Activated effector memory CD4-positive, alpha-beta T cell treated with anti-CD3 and anti-CD28 coated beads, Interleukin-2, amount 50 U/mL, for 16 hours (primary cell): Measurements from ENCODE around the gene SEC16B.

ENCODE experiments used
- DNase-seq: peaks from one replicate; pipeline ENCODE4 v3.0.0-alpha.2; 2020

The SEC16B gene

DNA sequence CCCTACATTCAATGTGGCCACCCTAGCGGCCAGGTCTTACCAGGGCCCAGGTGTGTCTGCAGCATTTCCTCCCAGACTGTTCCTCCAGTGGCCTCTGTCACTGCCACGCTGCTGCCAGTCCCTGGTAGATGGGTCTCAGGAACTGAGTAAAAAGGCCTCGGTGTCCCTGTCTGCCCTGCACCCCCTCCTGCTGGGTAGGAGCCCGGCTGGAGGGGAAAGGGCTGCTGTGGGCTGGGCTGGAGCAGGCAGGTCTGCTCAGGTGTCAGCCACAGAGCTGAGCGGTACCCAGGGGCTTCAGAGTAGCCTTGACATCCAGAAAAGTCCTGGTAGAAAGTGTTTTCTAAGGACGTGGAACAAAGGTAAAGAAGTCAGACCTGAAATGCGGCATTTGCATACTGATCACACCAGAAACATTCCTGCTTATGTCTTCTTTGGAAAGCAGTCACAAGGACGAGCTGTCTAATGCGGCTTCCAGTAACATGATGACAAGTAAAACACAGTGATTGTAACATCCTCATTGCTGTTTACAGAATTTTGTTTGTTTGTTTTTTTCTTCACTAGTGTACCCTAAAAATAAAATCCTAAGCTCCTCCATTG is 32.6 kb downstream of the SEC16B start:
- DNase-seq: no peak

DNA sequence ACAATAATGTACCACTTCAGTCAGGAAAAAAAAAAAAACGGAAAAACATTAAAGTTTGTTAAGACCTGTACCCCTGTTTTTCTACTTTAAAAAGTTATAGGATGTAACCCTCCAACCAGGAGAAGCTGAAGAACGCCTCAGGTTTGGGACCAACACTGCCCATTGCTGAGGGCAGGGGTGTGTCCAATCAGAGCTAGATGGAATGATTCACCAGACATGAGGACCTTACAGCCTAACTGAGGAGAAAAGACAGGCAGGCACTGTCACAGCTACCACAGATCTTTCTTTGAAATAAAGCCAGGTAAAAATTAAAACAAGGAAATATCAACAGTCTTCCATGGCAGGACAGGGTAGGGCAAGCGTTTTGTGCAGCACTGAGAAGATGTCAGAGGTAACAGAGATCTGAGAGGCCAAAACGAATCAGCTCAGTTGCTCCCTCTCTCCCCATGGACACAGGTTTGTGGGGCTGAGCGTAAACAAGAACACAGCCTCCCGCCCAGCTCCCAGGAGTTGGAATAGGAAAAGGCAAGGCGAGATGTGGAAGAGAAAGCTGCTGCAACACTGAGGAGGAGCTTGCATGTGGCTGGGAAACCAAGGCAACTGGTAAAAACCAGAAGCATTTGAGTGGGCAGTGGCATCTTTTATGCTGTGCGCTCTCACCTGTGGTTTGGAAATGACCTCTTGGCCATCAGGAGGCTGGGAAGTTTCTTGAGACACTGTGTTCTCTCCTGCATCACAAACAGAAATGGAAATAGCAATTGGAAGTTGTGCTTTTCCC is 34.0 kb downstream of the SEC16B start:
- no peak for DNase-seq

DNA sequence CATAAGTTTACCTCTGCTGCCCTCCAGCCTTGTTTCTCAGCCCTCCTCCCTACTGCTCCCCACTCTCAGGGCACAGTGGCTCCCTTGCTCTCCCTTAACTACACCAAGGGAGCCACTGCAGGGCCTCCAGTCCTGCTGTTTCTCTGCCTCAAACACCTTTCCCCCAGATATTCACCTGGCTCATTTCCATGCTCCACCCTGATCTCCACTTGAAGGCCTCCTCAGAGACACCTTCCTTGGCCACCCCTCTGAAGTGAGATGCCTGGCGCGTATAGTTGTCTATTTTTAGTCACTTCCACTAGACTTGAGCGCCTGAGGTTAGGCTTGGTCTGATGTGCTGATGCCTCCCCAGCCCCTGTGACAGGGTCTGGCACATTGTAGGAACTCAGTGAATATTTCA is 34.9 kb downstream of the SEC16B start:
- DNase-seq: no peak

DNA sequence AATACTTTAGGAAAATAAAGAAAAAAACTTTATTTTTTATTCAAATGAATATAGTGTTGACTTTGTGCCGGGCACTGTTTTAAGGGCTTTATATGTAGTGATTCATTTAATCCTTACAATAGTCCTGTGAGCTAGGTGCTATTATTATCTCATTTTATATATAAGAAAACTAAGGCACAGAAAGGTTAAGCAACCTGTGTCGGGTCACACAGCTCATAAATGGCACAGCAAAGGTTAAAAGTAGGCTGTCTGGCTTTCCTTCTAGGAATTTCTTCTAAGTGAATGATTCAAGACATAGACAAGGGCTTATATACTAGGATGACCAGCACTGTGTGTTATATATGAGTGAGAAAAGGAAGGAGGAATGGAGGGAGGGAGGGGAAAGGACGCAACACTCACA is 35.4 kb downstream of the SEC16B start:
- no peak for DNase-seq

DNA sequence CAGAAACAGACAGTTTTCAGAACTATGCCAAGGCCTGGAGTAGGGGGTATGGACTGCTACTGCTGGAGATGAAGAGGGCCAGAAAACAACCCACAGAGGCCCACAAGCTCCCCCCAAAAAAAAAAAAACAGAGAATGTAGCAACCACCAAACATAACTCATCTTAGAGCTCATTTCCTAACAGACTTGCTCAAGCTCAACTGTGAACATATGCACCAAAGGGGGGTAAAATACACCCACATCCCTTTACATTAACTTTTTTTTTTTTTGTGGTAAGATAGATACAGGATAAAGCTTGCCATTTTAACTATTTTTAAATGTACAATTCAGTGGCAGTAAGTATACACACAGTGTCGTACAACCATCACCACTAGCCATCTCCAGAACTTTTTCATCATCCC is 36.0 kb downstream of the SEC16B start:
- DNase-seq: no peak

DNA sequence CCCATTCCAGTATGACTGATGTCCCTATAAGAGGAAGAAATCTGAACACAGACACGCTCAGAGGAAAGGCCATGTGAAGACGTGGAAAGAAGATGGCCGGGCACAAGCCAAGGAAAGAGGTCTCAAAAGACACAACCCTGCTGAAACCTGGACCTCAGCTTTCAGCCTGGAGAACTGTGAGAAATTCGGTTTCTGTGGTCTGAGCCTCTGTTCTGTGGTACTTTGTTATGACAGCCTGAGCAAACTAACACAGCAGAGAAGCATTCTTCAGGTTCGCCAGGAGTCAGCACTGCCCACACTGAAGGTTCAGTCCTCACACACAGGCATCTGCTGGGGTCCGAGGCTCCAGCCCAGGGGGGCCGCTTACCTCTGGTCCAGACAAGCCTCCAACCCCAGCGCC is 37.7 kb downstream of the SEC16B start:
- no peak for DNase-seq

DNA sequence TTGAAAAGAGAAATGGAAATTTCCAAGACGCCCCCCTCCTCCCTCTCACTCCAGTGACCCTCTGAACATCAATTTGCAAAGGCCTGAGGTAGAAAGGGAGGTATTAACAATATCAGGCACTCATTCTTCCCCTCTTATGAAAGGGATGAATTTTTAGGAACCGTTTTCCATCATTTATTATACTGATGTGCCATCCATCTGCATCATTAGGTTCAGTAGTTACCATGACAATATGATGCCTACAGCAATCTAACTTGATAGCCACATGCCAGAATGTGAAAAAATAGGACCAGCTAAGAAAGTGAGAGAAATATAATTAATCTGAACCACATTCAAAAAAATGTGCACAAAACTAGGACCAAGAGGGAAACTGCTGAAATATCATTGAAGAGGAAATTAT is 40.9 kb downstream of the SEC16B start:
- DNase-seq: no peak

DNA sequence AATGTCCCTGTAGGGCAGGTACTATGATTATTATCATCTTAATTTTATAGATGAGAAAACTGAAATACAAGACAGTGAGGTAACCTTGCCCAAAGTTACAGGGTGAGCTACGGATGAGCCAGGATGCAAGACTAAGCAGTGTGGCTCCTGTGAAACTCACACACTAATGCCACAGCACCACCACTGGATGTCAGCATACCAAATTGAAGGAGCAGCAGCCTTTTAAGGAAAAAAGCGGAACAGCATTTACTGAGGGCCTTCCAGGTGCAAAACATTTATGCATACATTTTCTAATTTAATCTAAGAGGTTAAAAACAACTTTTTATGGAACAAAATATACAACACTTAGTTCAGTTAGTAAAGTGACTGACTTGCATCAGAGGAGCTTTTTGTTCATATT is 41.7 kb downstream of the SEC16B start:
- no peak for DNase-seq

DNA sequence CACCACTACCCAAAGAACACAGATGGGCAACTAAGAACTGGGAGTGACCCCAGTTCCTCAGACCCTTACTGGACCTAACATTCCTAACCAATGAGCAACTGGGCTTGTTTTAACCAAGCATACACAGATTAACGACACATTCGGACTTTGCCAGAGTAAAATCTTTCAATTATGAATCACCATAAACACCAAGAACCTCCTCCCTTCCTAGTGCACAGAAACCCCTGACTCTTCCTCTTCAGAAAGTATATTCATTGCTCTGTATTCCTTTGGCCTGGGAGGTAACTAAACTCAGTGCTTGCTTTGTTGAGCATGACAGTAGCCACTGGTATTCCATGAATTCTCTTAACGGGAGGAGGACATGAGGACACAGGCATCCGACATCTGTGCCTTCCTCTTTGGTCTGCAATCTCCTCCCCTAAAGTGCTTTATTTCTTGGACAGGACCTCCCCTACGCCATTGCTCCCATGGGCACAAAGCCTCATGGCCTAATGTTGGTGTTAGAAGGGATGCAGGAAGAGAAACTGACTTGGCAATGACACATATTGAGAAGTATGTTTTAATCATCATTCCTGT is 42.7 kb downstream of the SEC16B start:
- no peak for DNase-seq

DNA sequence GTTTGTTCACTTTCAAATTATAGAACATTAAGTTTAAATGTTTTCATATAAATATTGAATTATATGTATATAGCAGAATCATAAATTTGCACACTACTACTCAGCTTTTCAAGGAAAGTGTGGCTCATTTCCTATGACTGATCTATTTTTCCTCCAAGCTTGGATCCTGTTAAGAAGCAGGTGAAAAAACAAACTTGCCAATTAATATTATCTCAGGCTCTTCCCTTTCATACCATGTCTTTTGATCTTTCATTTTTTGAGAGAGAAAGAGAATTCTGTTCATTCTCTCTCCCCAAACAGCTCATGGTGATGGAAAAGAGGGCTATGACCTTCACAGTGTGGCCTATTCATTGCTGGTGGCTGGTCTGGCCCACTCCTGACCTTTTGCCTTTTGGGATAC is 43.7 kb downstream of the SEC16B start:
- DNase-seq: no peak

DNA sequence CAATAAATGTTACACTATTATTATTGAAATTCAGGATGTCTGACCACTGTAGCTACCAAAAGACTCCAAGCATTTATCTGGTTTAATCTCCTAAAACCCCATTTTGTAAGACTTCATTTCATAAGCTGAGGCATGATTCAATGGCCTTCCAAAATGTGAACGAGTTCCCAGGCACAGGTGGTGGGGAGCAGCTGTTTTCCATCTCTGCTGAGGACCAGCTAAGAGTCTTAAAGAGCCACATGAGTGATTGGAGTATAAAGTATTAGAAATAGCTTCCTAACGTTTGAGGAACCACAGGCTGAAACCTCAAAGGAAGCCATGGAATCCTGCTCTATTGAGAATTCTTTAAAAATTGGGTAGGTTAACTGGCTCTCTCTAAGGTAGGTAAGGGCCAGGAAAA is 44.9 kb downstream of the SEC16B start:
- DNase-seq: no peak

DNA sequence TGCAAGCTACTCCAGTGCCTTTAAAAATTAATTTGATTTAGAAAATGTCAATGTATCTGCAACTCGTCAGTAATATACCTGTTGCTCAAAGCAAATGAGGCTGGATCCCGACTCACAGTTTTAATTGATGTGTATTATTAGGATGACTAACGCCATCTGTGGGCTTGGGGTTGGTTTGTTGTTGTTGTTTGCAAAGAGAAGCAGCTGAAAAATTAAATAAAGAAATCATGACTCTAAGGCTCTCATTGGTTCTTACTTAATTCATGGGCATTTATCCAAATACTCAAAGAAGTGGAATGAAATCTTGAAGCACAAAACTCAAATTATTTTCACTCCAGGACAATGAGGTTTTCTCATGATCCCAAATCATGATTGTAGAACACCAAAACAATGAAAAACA is 46.4 kb downstream of the SEC16B start:
- DNase-seq: no peak

DNA sequence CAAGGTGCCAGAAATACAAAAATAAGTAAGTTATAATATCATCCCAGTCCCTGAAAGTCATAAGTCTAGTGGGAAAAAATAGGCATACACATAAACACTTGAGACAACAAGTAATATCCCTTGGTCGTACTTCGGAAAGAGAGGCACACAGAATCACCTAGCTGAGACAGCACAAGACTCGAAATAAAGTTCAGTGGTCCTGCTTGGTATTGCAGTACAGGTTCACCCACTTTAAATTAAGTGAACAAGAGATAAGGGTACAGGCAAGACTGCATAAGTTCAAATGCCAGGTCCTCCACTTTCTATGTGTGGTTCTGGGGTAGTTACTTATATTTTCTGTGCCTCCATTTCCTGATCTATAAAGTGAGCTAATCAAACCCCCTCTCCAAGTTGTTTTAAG is 47.6 kb downstream of the SEC16B start:
- DNase-seq: no peak

DNA sequence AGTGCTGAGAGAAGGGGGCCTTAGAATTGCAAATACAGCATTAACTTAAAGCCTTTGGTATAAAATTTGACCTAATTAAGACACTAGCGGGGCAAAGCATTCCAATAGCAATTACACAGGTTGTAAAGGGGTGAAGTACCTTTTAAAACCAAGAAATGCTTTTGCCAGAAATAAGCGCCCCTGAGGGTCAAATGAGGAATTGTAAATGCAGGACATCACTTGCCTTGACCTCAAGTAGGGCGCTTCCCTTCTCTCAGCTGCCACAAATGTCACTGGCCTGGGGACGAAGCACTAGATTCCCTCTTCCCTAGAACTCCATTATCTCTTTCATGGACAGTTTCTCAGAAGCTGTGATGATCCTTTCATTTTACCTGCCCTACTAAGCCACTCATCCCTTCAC is 48.3 kb downstream of the SEC16B start:
- DNase-seq: no peak

DNA sequence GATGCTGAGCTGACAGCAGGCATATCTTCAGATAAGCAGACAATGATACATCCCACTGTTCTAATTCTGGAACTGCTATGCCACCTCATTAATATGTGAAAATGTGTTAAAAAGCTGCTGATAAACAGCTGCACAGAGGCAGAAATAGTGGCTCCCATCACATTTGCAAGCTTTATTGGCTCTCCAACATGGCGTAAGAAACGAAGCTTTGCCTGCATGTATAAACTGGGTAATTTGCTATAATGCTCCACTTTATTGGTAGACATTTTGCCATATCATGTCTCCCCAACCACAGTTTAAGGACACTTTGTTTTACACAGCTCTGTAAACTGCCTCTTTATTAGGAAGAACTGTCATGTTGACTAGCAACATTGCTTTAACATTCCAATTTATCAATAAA is 49.8 kb downstream of the SEC16B start:
- DNase-seq: no peak

DNA sequence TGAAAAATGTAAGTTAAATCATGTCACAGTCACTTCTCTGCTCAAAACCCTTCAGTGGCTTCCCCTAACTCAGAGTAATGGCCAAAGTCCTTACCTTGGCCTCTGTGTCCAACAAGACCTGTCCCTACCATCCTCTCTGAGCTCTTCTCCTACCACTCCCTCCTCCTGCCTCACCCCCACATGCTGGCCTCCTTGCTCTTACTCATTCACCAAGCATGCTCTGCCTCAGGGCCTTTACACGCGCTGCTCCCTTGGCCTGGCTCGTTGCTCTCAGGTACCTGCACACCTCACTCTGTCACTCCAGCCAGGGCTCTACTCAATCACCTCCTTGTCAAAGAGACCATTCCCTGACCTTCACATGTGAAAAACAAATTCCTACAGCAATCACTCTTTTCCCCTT is 54.2 kb downstream of the SEC16B start:
- DNase-seq: no peak

DNA sequence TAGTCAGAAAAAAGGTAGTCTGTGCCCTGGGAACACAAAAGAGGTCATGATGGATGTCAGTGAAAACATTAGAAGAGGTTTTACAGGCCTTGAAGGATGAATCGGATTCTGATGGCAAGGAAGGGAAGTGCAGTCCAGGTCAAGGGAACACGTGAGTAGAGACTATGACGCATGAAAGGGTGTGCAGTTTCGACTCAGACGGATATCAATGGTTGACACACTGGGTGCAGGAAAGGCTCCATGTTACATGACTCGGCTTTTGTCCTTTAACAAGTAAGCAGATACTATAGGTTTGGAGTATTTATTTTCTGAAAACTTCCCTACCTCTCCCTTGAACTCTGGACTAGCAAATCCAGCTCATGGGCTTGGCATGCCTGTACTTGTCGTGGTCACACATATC is 55.3 kb downstream of the SEC16B start:
- DNase-seq: no peak

DNA sequence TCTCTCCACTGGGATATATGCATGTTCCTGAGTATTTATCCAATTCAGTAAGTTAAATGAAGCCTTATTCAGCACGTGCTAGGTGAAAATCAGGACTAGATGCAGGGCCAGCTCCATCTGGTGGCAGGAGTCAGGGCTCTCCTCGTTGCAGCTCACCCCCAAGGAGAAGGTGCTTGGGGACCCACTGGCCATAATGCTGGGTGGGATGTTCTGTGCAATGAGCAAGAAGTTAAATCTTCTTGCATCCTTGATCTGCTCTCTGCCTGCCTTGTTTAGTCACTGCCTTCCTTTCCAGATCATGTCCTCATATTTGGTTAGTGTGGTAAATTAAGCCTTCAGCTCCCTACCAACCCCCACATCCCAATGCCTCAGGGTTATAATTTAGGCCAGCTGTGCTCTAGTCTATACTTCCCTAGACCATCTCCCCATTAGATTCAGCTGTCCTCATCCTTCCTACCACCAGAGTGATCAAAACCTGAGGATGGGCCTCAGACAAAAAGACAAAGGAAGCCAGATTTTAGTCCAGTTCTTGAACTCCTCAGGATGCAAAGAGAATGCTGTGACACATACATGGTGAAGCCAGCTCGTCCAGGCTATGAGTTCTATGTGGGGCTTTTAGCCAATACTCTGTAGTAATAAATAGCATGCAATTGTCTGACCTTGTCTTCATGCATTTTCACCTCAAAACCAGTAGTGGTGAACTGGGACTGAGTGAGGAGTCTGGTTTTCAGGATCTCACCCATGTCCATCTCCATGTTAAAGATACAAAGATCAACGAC is 55.9 kb downstream of the SEC16B start:
- DNase-seq: no peak

DNA sequence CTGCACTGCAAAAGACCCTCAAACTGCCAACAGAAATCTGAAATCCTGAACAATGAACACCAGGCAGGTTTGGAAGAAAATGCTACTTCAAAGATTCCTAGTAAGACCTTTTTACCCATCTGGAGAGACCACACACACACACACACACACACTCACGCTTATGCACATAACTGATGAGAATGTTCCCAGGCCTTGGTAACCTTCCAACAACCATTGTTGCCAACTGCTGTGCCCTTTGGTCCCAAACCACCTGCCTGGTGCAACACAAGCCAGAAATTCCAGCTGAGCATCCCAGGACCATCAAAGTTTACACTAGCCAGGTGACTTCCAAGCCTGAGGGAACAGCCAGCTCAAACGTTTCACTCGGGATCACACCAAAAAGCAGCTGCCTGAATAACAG is 56.9 kb downstream of the SEC16B start:
- no peak for DNase-seq

DNA sequence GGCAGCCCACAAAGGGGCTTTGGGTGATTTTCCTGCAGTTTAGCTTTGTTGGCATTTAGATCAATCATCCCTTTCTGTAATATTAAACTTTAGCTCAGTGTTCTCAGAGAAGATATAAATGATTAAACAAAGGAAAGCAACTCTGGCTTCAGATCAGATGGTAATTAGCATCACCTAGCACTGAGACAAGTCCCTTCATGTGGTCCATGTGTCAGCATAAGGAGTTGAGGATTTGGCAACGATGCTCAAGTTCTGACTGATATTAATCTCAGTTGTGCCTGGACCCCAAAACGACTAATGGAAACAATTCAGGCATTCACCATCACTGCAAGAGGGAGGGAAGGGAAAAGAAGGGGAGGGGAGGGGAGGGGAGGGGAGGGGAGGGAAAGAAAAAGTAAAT is 60.4 kb downstream of the SEC16B start:
- no peak for DNase-seq

DNA sequence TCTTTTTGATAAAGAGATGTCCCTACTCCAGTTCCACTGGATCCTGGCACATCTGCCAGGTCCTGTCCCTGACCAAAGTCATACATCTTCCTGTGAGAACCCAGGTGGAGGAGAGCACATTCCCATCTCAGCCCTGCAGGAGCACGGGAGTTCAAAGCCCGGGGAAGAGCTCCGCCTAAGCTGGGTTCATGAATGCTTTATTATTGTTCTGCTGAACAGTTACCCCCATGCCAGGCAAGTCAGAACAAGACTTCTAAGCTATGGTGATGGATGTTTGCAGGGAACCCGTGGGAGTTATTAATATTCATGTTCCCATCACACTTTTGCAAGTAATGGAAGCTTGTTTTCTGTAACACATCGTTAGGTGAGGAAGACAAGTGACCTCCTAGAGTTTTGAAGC is 62.9 kb downstream of the SEC16B start:
- no peak for DNase-seq

DNA sequence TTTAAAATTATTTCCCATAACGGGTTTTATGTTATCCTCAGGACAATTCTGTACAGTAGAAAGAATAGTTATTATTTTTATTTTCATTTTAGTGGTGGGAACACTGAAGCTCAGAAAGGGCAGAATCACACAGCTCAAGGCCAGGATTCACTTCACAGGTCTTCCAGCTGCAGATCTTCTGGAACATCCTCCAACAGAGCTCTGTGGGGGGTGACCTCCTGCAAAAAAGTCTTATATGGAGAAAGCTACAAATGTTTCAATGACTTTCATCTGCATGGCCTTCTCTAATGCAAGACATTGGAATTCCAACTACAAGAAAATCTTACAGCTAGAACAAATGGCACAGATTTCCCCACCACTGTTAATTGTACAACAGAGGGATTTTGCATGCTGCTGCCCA is 64.2 kb downstream of the SEC16B start:
- no peak for DNase-seq

DNA sequence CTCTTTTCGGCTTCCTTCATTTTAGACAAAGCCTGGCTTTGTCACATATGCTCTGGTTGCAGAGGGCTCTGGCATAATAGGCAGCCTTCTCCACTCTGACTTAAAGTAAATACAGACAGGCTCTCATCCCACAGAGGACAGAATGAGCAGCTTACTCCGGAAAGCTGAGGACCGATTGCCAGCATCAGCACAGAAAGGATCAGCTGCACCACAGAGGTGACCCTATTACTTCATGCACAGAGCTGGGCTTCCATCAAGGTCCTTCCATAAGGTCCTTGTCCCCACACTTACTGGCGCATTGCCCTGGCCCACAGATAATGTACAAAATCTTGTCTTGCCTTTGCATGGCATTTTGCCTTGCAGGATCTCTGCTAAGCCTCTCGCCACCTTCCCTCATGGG is 67.6 kb downstream of the SEC16B start:
- DNase-seq: no peak
